HG02970 (cell line): ENCODE data around the gene OSR1.
"Not testable (repeated sequence)": the region's sequence is repeated elsewhere in the genome, so short reads cannot be mapped to it uniquely, and the experiment has no call there.

ENCODE experiments used
- ATAC-seq: cut with Tn5 transposase; IDR thresholded peaks from one replicate; pipeline ENCODE4 v1.9.1; 2021; ENCODE audit warnings: mild to moderate bottlenecking, moderate library complexity, moderate number of reproducible peaks; ENCODE audit not compliant: unreplicated experiment, low FRiP score

The OSR1 gene

GRCh38 chr2:19337202-19337601, 21.2 kb downstream of the OSR1 start:
- no peak for ATAC-seq

- no peak for ATAC-seq
Observed at GRCh38 chr2:19336781-19337180, 21.6 kb downstream of the OSR1 start.

GRCh38 chr2:19332503-19332902, 25.9 kb downstream of the OSR1 start:
- ATAC-seq, result no peak

DNA sequence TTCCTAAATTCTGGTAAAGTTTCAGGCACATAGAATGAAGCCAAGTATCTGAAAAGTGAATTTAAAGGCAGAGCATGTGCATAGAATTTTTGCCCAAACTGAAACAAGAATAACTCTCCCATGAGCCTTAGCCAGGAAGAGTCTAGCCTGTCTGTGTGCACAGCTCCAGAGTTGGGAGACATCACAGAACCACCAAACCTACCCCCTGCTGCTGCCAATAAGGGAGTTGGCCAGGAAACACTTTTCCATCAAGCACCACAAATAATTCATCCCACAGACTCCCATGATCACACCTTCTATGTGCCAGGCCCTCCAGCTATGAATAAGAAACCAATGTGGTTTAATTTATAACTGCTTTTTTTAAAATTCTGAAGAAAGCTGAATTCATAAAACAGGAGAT, 27.0 kb downstream of the OSR1 start:
- ATAC-seq, result no peak

DNA sequence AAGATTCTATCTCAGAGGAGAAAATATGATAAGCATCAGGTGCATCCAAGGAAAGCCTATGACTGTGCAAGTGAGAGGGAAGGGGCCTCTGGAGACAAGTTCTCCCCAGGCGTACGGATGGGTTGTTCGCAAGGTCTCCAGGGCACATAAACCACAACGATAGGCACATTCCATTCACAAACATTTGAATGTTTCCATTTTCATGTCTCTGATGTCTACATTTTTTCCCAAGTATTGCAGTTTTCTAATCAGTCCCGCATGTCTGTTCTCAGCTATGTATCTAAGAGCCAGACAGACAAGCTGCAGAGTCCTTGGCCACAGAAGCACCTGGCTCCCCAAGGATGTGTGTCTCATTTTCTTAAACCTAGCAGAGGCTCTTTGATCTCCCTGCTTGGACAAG, 28.0 kb downstream of the OSR1 start:
- ATAC-seq, result no peak

GRCh38 chr2:19329445-19329844, 29.0 kb downstream of the OSR1 start:
- ATAC-seq, result no peak

DNA sequence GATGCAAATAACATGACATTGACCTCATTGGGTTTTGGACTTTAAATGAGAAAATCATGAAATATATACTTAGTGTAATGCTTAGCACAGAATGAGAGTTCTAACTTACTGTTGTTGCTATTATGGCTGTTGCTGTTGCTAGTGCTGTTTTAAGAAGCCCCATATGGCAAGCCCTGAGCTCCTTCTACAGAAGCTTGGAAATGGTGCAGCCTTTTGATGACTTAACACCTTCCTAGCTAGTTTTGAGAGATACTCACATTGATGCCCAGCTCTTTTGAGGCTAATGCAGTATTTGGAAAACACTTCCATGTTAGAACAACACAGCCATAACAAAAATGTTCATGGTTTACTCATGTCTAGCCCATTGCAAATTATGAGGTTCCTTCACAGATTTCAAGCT, 30.9 kb downstream of the OSR1 start:
- ATAC-seq, result no peak

DNA sequence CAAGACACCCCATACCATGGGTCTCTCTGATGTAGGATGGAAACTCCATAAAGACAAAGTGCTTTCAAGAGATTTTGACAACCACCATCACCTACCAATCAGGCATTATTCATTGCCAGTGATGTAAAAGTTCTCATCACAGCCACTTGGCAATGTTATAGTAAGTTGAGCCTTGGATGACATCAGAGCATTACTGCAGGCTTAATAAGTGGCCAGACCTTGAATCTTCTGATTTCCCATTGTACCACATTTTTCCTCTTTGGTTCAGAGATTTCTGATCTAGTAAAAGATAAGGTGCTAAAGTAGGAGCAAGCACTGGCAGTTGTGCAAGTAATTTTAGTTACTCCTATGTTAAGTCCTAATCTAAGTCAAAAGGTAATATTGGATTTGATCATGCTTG, 36.5 kb downstream of the OSR1 start:
- ATAC-seq, result no peak

- no peak for ATAC-seq
Observed at GRCh38 chr2:19320813-19321212, 37.6 kb downstream of the OSR1 start.

DNA sequence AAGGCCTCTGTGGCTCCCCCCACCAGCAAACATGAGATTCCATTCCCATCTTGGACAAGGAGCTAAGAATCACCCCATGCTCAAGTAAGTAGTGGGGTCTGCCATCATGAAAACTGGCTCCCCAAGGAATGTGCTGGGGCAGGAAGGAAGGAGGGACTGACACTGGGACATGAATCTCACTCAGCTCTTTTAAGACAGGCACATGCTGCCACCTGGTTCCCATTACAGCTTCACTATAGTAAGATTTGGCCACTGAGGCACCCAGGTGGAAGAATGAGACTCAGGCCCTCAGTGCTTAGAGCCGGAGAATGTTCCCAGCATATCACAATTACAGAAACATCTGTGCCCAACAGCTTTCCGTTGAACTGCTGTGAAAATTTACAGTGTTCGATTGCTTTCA, 38.7 kb downstream of the OSR1 start:
- no peak for ATAC-seq

- no peak for ATAC-seq
Observed at GRCh38 chr2:19319064-19319463, 39.4 kb downstream of the OSR1 start.

DNA sequence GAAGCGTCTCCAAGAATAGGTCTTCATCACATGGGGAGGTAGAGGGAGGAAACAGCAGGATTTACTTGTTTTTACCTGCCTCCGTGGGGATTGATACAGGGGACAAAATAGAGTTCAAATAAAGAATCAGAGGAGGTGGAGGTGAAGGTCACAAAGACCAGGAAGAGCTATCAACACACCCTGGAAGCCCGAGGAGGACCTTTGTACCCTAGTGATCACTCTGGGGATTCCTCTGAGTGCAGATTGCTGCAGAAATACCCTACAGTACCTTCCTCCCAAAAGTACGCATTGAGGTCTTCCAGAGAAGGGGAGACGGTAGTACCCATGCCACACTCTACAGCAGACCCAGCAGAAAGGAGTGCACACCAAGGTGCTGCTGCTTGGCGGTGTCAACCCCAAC, 44.9 kb downstream of the OSR1 start:
- ATAC-seq, result no peak

- no peak for ATAC-seq
Observed at GRCh38 chr2:19312949-19313348, 45.5 kb downstream of the OSR1 start.

DNA sequence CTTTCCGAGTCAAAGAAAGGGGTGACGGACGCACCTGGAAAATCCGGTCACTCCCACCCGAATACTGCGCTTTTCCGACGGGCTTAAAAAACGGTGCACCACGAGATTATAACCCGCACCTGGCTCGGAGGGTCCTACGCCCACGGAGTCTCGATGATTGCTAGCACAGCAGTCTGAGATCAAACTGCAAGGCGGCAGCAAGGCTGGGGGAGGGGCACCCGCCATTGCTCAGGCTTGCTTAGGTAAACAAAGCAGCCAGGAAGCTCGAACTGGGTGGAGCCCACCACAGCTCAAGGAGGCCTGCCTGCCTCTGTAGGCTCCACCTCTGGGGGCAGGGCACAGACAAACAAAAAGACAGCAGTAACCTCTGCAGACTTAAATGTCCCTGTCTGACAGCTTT, 52.4 kb downstream of the OSR1 start:
- ATAC-seq, result not testable (repeated sequence)

- not testable (repeated sequence) for ATAC-seq
Observed at GRCh38 chr2:19305400-19306055, 52.9 kb downstream of the OSR1 start.

- ATAC-seq, result no peak
Observed at GRCh38 chr2:19301706-19302105, 56.7 kb downstream of the OSR1 start.
